Progenitor cell of endocrine pancreas (in vitro differentiated cells): ENCODE measurements around the gene HIPK2. TPM values are rescaled to one million over a fixed set of nuclear protein-coding genes. Genes with fewer than 3 reads are reported as not detected.

ENCODE experiments used
- DNase-seq: peaks from one replicate; pipeline ENCODE4 v3.0.0; 2021; ENCODE audit warnings: low spot score; ENCODE audit not compliant: unreplicated experiment
- H3K27ac Mint-ChIP-seq: 2 replicates; pipeline ENCODE4 v1.8.0; 2021; ENCODE audit warnings: mild to moderate bottlenecking, moderate library complexity, mixed read lengths
- H3K27me3 Mint-ChIP-seq: 2 replicates; pipeline ENCODE4 v1.8.0; 2021; ENCODE audit warnings: mixed read lengths
- H3K36me3 Mint-ChIP-seq: 2 replicates; pipeline ENCODE4 v1.8.0; 2022; ENCODE audit warnings: mixed read lengths; ENCODE audit not compliant: insufficient read depth
- H3K4me1 Mint-ChIP-seq: 2 replicates; pipeline ENCODE4 v1.8.0; 2021; ENCODE audit warnings: low read depth, mixed read lengths
- H3K4me3 Mint-ChIP-seq: 2 replicates; pipeline ENCODE4 v1.8.0; 2021; ENCODE audit warnings: low read depth, mild to moderate bottlenecking, moderate library complexity, mixed read lengths
- H3K9me3 Mint-ChIP-seq: 2 replicates; pipeline ENCODE4 v1.8.0; 2021; ENCODE audit warnings: low read depth, mixed read lengths
- CTCF ChIP-seq: fragments of 200-600 bp; sonication (generic); IDR thresholded peaks from one replicate; pipeline ENCODE4 v1.5.0; 2021; ENCODE audit warnings: antibody characterized with exemption, mild to moderate bottlenecking; ENCODE audit not compliant: unreplicated experiment
- total RNA-seq: library from RNA; stranded (reverse); gene quantifications from 2 replicates; pipeline ENCODE4 v1.2.1, GENCODE V29; 2021

The HIPK2 gene
- total RNA-seq, 1 donor from 2014 or later, result 146 TPM

GRCh38 chr7:139562961-139563565 is 214.7 kb downstream of the HIPK2 start:
- DNase-seq, result no peak
- H3K4me1 Mint-ChIP-seq, result peaks cover 8% of the 10 kb centered on the region
- H3K27ac Mint-ChIP-seq, result no peak overlapping the region
- peaks cover 28% of the 10 kb centered on the region for H3K36me3 Mint-ChIP-seq
- no peak overlapping the region for H3K4me3 Mint-ChIP-seq
- no peak for TF ChIP-seq CTCF
- H3K9me3 Mint-ChIP-seq, result peaks cover 4% of the 10 kb centered on the region
- no peaks in the 10 kb centered on the region for H3K27me3 Mint-ChIP-seq

- DNase-seq, result no peak
- Mint-ChIP-seq H3K9me3 (peaks cover 4% of the 10 kb centered on the region), H3K4me1 (peaks cover 8% of the 10 kb centered on the region), H3K4me3 (no peak overlapping the region), H3K27ac (no peak overlapping the region), H3K27me3 (no peaks in the 10 kb centered on the region), H3K36me3 (peaks cover 24% of the 10 kb centered on the region)
- TF ChIP-seq CTCF, result no peak
Observed at GRCh38 chr7:139562491-139562890, 215.3 kb downstream of the HIPK2 start.

GRCh38 chr7:139560678-139561077 is 217.1 kb downstream of the HIPK2 start:
- no peak for DNase-seq
- H3K4me3 Mint-ChIP-seq, result no peak overlapping the region
- peaks cover 4% of the 10 kb centered on the region for H3K9me3 Mint-ChIP-seq
- no peak for TF ChIP-seq CTCF
- H3K27me3 Mint-ChIP-seq, result no peaks in the 10 kb centered on the region
- peaks cover 8% of the 10 kb centered on the region for H3K4me1 Mint-ChIP-seq
- peaks cover 17% of the 10 kb centered on the region for H3K36me3 Mint-ChIP-seq
- no peak overlapping the region for H3K27ac Mint-ChIP-seq

- DNase-seq, result no peak
- Mint-ChIP-seq H3K9me3 (peaks cover 4% of the 10 kb centered on the region), H3K4me3 (no peak overlapping the region), H3K4me1 (peaks cover 6% of the 10 kb centered on the region), H3K27me3 (no peaks in the 10 kb centered on the region), H3K36me3 (peaks cover 17% of the 10 kb centered on the region), H3K27ac (no peak overlapping the region)
- no peak for TF ChIP-seq CTCF
Observed at GRCh38 chr7:139560199-139560598, 217.6 kb downstream of the HIPK2 start.

- Mint-ChIP-seq H3K4me3 (no peak overlapping the region), H3K36me3 (peaks cover 16% of the 10 kb centered on the region), H3K4me1 (peaks cover 6% of the 10 kb centered on the region), H3K27me3 (no peaks in the 10 kb centered on the region), H3K27ac (no peak overlapping the region), H3K9me3 (peaks cover 4% of the 10 kb centered on the region)
- TF ChIP-seq CTCF, result no peak
- no peak for DNase-seq
Observed at GRCh38 chr7:139559364-139560105, 218.3 kb downstream of the HIPK2 start.
